NB4 (cell line): Measurements from ENCODE around the gene RCAN2.
A peak's percentile ranks its signal among the peaks of the same experiment; 100 is the strongest.

ENCODE experiments used
- DNase-seq: peaks from one replicate; pipeline ENCODE4 v3.0.0; 2010; ENCODE audit warnings: low read depth
- H3K4me3 ChIP-seq: one replicate; pipeline ENCODE4 v1.5.1; 2011; ENCODE audit warnings: mild to moderate bottlenecking, low read depth, low read length, moderate library complexity
- CTCF ChIP-seq: IDR thresholded peaks from one replicate; pipeline ENCODE4 v1.5.1; 2012; ENCODE audit warnings: low read depth, low read length
- MAX ChIP-seq: IDR thresholded peaks from 2 replicates; pipeline ENCODE4 v1.6.1; 2011; ENCODE audit warnings: low read depth, low read length
- MYC ChIP-seq: IDR thresholded peaks from 2 replicates; pipeline ENCODE4 v1.6.1; 2011; ENCODE audit warnings: low read depth, low read length
- POLR2A ChIP-seq: IDR thresholded peaks from 2 replicates; pipeline ENCODE4 v1.6.1; 2011; ENCODE audit warnings: mild to moderate bottlenecking; ENCODE audit not compliant: insufficient read length; ENCODE audit errors: extremely low read depth

Gene RCAN2

GRCh38 chr6:46327779-46328178 is 163.5 kb downstream of the RCAN2 start:
- DNase-seq = no peak
- H3K4me3 ChIP-seq = no peak overlapping the region
- TF ChIP-seq CTCF (no peak), MAX (no peak), MYC (no peak), POLR2A (no peak)

GRCh38 chr6:46325561-46326530 is 165.4 kb downstream of the RCAN2 start:
- peak; percentile 6 for DNase-seq
- TF ChIP-seq POLR2A (no peak), CTCF (no peak), MAX (no peak), MYC (no peak)
- H3K4me3 ChIP-seq = no peak overlapping the region

- DNase-seq = no peak
- H3K4me3 ChIP-seq = no peak overlapping the region
- no peak for TF ChIP-seq MAX
- TF ChIP-seq MYC = no peak
- TF ChIP-seq CTCF = no peak
Observed at GRCh38 chr6:46324706-46325105, 166.5 kb downstream of the RCAN2 start.

- DNase-seq = no peak
- H3K4me3 ChIP-seq = no peak overlapping the region
- TF ChIP-seq MAX (no peak), MYC (no peak), CTCF (no peak), POLR2A (no peak)
Observed at GRCh38 chr6:46323966-46324622, 167.2 kb downstream of the RCAN2 start.

GRCh38 chr6:46323312-46323965 is 167.8 kb downstream of the RCAN2 start:
- TF ChIP-seq MAX = no peak
- TF ChIP-seq POLR2A = no peak
- no peak overlapping the region for H3K4me3 ChIP-seq
- DNase-seq = no peak

GRCh38 chr6:46320505-46320904 is 170.7 kb downstream of the RCAN2 start:
- TF ChIP-seq CTCF (no peak), MAX (no peak), POLR2A (no peak), MYC (no peak)
- no peak for DNase-seq
- H3K4me3 ChIP-seq = no peak overlapping the region
